ENCODE results near the gene PIGQ.

Gene PIGQ

DNA sequence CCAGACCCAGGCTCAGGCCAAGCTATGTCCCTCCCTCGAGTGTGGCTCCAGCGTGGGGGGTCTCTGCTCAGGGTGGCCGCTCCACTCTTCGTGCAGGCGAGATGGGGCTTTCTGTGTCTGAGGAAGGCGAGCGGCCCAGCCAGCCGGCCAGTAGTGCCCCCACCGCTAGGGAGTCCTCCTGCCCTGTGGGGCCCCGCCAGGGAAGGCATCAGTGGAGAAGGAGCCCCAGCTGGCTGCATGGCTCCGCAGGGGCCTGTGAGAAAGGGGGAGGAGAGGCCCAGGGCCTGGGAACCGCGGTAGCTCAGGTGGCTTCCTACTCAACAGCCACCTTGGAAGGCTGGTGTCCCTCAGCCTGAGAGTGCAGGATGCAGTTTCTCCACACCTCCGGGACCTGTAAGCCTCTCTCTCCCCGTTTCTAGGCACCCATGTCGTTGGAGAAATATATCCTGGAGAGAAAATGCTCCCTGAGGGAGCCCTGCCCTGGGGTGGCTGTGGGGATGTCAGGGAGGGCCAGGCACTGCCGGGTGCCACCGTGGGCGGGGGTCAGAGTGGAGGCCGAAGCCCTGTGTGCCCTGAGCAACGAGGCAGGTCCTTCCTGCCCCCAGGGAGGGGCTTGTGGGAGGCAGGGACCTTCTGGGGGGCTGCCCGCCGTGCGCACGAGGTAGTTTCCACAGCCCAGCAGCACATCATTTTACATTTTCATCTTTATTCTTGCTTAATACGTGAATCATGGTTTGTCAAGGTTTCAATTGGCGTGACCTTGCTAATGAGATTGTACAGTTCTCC, 3.3 kb downstream of the PIGQ start:
- no peak for DNase-seq

DNA sequence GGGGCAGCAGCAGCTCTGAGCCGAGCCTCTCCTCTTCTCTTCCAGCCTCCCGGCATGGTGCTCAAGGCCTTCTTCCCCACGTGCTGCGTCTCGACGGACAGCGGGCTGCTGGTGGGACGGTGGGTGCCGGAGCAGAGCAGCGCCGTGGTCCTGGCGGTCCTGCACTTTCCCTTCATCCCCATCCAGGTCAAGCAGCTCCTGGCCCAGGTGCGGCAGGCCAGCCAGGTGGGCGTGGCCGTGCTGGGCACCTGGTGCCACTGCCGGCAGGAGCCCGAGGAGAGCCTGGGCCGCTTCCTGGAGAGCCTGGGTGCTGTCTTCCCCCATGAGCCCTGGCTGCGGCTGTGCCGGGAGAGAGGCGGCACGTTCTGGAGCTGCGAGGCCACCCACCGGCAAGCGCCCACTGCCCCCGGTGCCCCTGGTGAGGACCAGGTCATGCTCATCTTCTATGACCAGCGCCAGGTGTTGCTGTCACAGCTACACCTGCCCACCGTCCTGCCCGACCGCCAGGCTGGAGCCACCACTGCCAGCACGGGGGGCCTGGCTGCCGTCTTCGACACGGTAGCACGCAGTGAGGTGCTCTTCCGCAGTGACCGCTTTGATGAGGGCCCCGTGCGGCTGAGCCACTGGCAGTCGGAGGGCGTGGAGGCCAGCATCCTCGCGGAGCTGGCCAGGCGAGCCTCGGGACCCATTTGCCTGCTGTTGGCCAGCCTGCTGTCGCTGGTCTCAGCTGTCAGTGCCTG, 4.4 kb downstream of the PIGQ start:
- no peak for DNase-seq

DNA sequence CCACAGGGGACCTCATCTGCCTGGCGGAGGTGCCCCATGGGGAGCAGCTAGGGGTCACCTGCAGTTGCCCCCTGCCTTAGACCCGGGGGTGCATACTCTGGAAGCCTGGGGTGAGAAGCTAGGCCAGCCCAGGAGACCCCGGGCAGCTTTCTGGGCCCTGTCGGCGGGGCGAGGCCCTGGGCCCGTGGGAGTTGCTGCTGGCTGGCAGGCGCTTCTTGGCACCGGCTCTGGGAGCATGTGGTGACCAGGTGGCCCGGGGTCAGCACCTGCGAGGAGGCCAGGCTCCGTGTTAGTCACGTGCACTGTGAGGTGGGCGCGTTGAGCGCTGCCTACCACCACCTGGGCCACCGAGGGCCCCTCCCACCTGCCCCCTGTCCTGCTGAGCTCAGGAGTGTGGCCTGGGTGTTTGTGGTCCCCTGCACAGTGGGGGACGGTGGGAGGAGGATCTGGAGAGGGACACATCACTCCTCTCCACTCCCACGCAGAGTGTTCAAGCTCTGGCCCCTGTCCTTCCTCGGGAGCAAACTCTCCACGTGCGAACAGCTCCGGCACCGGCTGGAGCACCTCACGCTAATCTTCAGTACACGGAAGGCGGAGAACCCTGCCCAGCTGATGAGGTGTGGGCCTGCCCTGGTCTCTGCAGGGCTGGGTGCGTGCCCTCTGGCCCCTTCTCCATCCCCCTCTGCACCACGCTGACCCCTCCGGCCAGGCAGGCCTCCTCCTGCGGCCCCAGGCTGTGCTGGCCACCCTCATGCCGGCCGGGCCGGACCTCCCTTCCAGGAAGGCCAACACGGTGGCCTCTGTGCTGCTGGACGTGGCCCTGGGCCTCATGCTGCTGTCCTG, 5.8 kb downstream of the PIGQ start:
- DNase-seq, result no peak

DNA sequence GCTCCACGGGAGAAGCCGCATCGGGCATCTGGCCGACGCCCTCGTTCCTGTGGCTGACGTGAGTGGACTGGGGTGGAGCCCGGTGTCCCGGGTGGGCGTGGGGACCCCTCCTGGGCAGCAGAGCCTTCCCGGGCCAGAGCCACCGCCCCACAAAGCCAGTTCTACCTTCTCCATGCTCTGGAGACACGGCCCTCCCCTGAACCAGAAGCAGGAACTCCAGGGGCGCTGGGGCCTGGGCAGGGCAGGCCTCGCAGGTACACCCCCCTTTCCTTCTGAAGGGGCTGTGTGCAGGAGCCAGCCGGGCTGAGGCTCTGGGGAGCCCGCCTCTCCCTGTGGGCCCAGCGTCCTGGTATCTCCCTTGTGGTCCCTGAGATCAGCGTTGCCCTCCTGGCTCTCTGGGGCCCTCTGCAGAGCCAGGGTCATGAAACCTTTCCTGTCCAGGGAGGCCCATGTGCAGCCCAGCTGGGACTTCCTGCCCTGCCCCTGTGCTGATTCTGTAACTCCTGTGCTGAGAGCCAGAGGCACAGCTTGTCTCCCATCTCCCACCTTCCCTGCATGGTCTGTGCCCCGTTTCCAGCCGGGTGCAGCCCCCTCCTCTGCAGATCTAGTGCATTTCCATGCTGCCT, 6.5 kb downstream of the PIGQ start:
- no peak for DNase-seq

DNA sequence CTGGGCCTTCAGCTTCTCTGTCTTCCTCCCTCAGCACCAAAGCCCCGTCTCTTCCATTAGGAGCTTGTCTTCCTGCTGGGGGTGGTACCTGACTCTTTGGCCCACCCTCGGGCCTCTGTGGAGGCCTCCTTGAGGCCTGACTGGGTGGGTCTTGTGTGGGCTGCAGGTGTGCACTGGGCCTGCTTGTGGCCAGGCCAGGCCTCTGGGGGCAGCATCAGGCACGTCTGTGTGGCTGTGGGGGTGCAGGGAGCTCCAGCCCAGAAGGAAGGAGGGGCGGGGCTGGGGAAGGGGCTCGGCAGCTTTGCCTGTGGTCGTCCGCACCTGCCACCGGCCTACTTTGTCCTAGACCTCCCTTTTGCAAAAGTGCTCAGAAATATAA, 7.0 kb downstream of the PIGQ start:
- no peak for DNase-seq

DNA sequence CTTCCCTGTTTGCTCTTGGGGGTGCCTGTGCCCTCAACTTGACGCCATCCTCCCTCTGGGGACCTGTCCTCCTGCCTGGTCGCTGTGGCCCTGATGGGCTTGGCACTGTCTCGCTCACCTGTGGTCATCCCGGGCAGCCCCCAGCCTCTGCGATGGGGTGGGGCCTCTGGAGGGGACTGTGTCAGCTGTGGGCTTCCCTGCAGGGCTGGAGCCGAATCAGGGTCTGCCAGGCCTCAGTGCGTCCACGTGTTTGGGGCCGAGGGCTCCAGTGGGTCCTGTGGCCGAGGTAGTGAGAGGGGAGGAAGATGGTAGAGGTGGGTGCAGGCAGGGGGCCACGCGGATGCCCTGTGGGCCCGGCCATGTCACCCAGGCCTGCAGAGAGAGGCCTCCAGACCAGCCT, 8.0 kb downstream of the PIGQ start:
- no peak for DNase-seq

DNA sequence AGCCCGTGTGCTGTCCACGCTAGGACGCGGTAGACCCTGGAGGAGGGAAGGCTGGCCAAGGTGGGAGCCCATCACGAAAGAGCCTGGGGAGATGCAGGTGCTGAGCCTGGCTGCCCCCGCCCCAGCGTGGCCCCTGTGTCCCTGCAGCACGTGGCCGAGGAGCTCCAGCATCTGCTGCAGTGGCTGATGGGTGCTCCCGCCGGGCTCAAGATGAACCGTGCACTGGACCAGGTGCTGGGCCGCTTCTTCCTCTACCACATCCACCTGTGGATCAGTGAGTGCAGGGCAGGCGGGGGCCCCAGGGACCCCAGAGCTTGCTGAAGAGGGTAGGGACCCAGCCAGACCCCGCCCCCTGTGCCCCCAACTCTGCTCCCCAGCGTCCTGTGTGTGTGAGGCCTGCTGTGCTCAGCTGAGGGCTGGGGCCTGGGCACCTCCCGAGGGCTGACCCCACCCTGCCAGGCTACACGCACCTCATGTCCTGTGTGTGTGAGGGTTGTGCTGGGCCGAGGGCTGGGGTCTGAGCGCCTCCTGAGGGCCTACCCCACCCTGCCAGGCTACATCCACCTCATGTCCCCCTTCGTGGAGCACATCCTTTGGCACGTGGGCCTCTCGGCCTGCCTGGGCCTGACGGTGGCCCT, 8.6 kb downstream of the PIGQ start:
- DNase-seq, result no peak

DNA sequence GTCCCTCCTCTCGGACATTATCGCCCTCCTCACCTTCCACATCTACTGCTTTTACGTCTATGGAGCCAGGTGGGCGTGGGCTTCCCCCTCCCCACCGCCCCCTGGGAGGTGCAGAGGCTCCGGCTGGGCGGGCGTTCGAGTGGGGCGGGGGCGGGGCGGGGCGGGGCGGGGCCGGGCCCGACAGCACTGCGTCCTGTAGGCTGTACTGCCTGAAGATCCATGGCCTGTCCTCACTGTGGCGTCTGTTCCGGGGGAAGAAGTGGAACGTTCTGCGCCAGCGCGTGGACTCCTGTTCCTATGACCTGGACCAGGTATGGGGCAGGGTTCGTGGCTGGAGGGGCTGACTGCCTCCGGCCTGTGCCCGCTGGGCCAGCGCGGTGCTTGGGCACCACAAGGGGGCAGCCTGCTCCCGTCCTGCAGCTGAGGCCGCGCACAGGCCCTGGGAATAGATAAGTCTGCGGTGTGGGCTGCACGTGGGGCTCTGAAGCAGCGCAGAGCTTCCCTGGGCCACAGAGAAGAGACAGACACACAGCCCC, 9.2 kb downstream of the PIGQ start:
- DNase-seq, result no peak

DNA sequence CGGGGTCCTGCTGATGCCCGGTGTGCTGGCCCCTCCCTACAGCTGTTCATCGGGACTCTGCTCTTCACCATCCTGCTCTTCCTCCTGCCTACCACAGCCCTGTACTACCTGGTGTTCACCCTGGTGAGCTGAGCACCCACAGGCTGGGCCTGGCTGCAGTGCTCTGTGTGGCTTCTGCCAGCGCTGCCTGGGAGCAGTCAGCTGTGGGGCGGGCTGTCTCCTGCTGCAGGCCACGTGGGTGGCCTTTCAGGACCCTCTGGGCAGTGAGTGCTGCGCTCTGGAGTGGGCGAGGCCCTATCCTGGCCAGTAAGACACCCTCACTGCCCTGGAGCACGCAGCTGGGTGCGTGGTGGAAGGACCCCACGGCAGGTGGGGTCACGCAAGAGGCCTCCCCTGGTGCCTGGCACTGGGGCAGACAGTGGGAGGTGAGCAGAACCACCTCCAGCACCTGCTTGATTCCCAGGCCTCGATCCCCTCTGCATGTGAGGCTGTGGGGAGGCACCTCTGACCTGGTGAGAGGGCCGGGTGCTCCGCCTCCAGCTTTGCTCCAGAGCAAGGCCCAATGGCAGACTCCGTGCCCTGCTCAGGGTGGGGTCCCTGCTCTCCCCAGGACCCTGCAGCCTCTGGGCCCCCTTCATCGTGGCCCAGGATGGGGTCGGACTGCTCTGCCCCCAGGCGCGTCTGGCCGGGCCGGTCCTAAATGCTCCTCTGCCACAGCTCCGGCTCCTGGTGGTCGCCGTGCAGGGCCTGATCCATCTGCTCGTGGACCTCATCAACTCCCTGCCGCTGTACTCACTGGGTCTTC, 10.6 kb downstream of the PIGQ start:
- no peak for DNase-seq

DNA sequence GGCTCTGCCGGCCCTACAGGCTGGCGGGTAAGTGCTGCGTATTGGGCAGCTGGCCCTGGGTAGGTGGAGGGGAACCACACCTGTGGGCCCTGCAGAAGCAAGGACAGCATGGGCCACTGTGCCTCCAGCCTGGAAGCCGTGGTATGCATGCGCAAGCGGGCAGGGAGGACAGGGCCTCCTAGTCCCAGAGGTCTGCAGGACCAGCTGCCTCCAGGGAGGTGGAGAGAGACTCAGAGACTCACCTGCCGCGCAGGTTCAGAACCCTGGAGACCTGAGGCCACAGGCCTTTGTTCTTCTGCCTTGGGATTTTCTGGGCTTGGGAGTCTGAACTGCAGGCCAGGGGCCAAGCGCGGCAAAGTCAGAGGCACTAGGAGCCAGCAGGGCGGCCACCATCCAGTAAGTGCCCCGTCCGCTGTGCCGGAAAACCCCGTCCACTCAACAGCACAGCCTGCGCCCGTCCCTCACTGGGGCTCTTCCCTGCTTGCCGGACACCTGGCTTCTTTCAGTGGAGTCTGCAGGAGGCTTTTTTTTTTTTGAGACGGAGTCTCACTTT, 11.3 kb downstream of the PIGQ start:
- no peak for DNase-seq

DNA sequence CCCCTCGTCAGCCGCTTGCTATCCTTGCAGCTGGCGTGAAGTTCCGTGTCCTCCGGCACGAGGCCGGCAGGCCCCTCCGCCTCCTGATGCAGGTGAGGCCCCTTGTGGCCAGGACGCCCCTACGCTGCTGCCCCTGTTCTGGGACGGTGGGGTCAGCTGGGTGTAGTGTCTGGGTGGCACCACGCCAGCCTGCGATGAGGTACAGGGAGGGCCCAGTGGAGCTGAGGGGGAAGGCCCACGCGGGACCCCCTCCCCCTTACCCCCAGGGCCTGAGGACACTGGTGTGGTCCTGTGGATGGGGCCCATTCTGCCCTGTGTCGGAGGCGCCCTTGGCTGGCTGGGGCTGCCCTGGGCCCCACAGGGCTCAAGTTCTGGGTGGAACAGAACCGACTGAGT, 12.4 kb downstream of the PIGQ start:
- no peak for DNase-seq

DNA sequence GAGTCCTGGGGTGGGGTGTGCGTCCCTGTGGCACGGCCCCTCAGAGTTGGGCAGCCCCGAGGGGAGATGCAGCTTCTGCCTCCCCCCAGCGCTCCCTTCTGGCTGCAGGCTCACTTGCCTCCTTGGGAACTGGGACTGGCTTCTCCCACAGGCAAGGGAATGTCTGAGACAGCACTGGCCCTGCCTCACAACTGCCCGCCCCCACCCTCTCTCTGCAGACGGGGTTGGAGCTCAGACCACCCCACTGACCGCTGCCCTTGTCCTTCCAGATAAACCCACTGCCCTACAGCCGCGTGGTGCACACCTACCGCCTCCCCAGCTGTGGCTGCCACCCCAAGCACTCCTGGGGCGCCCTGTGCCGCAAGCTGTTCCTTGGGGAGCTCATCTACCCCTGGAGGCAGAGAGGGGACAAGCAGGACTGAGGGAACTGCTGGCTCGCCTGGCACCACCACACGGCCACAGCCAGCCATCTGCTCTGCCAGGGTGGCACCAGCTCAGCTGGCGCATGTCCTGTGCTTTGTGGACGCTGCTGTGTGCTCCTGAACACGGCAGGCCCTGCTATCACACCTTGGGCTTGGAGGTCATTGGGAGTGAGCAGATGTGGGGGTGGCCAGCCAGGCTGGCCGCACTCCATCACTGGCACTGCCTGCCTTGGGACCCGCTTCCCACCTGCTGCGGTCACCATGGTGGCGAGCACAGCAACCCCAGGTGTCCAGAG, 13.0 kb downstream of the PIGQ start:
- no peak for DNase-seq

DNA sequence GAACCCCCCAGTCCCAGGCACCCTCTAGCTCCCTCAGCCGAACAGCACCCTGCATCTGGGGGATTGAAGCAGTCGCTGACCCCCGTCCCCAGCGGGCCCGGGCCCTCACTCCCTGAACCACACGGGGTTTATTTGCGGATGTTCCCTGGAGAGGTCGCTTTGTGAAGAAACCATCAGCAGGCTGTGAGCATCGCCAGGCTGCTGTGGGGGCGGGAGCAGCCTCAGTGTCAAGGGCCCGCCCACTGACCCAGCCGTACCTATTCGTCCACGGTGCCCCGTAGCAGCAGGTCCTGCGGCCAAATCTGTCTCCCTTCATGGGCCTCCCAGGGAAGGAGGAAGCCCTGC, 13.7 kb downstream of the PIGQ start:
- no peak for DNase-seq

DNA sequence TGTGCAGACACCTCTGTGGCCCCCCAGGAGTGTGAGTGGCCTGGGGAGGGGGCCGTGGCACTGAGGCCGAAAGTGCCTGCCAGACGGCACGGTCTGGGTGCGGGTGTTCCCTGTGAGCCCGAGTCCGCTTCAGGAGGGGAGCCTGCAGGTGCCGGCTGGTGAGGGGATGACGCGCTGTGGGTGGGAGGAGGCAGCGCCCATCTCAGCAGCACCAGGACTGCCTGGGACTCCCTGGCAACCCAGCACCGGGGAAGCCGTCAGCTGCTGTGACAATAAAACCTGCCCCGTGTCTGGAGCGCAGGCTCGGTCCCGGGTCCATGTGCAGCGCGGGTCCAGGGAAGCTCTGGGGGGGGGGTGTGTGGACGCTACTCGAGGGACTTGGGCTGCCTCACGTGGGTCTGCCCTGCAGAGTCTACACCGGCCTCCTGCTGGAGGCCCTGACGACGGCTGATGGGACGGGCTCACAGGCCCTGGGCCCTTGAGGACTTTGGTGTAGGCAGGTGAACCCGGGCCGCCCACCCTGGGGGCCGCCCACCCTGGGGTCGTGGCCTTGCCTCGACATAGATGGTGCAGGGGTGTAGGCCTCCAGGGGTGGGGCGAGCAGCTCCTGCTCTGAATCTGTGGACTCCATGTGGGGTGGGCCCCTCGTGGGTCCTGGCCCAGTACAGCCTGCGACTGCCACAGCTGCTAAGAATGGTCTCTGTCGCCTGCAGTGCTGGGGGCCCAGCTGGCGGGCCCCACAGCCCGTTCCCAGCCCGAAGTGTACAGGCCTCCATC, 14.2 kb downstream of the PIGQ start:
- DNase-seq, result no peak

DNA sequence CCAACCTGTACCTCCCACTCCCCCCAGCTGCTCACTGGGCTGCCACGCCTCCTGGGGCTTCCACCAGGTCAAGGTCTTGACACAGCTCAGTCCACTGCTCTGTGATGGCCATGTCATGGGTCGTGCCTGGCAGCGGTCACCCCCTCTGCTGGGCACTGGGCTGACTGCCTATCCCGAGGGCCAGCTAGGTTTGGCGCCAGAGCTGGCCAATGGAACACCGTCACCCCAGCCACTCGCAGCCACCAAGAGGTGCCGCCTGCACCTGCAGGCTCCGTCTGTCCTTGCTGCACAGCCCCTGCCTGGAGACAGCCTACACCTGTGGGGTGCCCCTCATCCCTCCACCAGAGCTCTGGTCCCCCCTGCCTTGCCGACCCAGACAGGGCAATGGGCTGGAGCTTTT, 15.6 kb downstream of the PIGQ start:
- no peak for DNase-seq

DNA sequence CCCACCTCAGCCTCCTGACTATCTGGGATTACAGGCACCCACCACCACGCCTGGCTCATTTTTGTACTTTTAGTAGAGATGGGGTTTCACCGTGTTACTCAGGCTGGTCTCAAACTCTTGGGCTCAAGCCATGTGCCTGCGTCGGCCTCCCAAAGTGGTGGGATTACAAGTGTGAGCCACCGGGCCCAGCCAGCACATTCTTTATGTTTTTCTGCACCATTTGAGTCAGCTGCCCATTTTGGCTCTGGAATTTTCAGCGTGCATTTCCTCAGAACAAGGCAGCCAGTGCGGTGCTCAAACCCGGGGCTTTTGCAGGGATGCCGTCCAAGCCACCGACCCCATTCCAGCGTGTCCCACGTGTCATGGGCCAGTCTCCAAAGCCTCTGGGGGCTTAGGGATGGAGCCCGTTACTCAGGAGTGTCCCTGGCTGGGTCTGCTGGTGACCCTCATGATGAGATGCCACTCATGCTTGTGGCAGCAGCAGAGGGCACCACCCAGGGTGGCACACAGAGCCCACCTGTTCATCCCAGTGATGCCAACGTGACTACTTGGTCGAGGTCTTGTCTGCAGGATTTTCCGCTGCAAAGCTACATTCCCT, 16.4 kb downstream of the PIGQ start:
- no peak for DNase-seq

DNA sequence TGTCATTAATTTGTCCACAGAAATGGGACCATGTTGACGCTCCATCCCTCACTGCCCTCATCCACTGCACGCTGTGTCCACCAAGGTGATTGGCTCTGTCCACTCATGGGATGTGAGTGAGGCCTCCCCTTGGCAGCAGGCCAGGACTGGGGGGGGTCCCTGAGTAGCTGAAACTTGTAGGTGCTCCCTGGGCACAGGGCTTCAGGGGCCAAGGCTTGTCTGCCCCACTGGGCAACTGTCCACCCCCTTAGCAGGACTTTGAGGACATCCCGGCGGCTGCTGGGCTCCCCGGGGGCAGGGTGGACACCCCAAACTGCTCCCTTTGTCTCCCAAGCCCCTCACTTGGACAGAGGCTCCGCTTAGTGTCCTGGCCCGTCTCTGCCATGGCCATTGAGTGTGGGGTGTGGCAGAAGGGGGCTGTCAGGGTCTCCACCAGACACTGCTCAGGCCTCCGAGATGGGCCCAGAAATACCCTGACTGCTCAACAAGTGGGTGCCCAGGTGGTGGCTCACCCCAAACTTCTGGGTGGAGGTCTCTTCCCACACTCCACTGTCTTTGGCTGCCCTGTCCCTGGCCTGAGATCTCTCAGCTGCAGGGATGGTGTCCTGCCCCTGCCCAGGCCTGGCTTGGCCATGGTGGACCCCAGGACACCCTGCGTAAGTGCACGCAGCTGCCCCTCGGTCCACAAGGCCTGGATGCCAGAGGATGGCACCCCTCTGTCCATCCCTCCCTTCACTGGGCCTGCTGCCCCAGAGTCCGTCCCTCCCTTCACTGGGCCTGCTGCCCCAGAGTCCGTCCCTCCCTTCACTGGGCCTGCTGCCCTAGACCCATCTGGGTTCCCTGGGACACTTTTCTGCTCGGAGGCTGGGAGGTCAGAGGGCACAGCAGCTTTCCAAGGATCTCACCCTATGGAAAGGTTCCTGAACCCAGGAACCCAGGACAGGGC, 17.1 kb downstream of the PIGQ start:
- no peak for DNase-seq

DNA sequence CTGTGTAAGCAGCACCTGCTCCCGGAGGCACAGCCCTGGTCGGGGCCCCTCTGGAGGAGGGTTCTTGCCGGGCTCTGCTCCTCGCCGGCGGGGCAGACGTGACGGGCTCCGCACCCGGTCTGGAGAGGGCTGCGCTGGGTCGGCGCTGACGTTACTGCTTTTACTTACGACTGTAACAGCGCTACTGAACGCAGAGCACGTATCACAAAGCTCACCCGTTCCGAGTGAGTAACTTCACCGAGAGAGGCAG, 18.8 kb downstream of the PIGQ start:
- DNase-seq, result no peak

Measured in amniotic stem cell (primary cell).